ENCODE results near the gene SLC19A3. TPM values are rescaled to one million over a fixed set of nuclear protein-coding genes. Genes with fewer than 3 reads are reported as not detected.
A peak's percentile ranks its signal among the peaks of the same experiment; 100 is the strongest.

SLC19A3 gene
- total RNA-seq, 6 experiments from 2014 or later, result 13.7 to 44.1 (median 16.8) TPM

DNA sequence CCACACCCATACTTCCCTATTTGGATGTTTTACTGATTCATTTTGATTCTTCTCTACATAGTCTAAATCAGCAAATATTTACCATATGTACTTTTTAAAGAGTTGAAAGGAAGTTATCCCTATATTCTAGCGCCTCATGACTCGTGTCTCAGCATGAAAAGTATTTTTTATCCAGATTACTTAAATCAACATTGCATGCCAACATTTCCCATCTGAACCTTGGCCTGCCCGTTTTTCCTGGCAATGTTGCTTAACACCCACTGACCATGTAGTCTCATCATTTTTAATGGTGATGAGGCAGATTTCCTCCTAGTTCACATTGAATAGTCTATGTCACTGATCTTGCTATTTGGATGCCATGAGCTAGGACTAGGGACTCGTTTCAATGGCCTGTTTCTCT lies 64.4 kb downstream of the SLC19A3 start:
- peaks cover 2 to 9% (median 6%) of the 10 kb centered on the region in 4 donors for H3K4me1 ChIP-seq
- no peaks in the 10 kb centered on the region for H3K27me3 ChIP-seq
- H3K27ac ChIP-seq, result peak overlapping the region in 1 of 3 donors; percentile 72
- no peaks in the 10 kb centered on the region for H3K9me3 ChIP-seq
- H3K4me3 ChIP-seq, result no peak overlapping the region
- peak; percentile 27 for TF ChIP-seq POLR2A (IDR thresholded peaks at IDR 0.05)
- TF ChIP-seq, protein P1, sequence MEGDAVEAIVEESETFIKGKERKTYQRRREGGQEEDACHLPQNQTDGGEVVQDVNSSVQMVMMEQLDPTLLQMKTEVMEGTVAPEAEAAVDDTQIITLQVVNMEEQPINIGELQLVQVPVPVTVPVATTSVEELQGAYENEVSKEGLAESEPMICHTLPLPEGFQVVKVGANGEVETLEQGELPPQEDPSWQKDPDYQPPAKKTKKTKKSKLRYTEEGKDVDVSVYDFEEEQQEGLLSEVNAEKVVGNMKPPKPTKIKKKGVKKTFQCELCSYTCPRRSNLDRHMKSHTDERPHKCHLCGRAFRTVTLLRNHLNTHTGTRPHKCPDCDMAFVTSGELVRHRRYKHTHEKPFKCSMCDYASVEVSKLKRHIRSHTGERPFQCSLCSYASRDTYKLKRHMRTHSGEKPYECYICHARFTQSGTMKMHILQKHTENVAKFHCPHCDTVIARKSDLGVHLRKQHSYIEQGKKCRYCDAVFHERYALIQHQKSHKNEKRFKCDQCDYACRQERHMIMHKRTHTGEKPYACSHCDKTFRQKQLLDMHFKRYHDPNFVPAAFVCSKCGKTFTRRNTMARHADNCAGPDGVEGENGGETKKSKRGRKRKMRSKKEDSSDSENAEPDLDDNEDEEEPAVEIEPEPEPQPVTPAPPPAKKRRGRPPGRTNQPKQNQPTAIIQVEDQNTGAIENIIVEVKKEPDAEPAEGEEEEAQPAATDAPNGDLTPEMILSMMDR (IDR thresholded peaks at IDR 0.05), result no peak
- DNase-seq, result peak in 2 of 3 donors; percentile 37 to 59
- intact Hi-C loops (cut with DNase I), result loop anchor here in 1 of 2 donors (10.0 kb wide), 1 partner anchor 249 kb away; no protein-coding TSS in a partner anchor
- 14% methylated on average over 4 of the region's 4 CpGs for WGBS (ENCODE audit: insufficient coverage, low coverage, low lambda C conversion rate, missing lambda C conversion rate)
- peak; percentile 61 to 79 (median 64) for ATAC-seq
- H3K36me3 ChIP-seq, result no peaks in the 10 kb centered on the region

DNA sequence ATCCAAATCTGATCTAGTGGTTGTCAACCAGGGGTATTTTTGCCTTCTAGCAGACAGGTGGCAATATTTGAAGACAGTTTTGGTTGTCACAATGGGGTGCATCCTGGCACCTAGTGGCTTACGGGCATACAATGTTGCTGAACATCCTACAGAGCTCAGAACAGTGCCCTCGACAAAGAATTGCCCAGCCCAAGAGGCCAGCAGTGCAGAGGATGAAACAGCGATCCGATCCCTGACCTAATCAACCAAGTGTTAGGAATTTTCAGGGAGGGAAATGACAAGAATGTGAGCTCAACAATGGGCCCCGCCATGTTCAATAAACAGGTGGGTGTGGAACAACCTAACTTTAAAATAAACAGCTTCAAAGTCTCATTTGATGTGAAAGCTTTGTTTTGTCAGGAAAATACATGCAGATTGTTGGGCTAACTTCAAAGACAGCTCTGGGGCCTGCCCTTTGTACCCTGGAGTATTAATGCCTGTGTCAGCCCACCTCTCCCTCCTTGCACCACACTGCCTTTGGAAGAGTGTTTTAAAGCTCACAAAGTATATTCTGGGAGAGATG lies 73.8 kb downstream of the SLC19A3 start:
- no peaks in the 10 kb centered on the region for H3K4me1 ChIP-seq

DNA sequence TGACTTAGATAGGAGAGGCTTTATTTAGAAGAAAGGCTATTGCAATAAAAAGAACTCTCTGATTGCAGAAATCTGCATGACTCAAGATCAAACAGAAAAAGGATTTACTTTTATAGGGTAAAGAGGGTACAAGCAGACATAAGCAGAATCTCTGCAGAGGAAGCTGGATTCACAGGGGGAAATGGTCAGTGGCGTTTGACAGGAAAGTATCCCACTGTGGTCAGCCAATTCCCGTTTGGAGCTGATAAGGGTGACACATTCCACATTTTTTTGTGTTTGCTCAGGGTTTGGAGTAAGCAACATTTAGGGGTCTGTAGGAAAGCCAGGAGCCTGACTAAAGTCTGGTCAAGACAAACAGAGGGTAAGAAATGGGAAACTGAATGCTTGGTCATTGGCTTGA lies 75.2 kb downstream of the SLC19A3 start:
- peak; percentile 23 to 40 (median 27) for ATAC-seq
- no peak for DNase-seq
- no peaks in the 10 kb centered on the region for H3K27me3 ChIP-seq
- no peaks in the 10 kb centered on the region for H3K9me3 ChIP-seq
- TF ChIP-seq POLR2A (IDR thresholded peaks at IDR 0.05), result no peak
- TF ChIP-seq, protein P1 (IDR thresholded peaks at IDR 0.05), result no peak
- no peak overlapping the region for H3K27ac ChIP-seq
- intact Hi-C loops (cut with DNase I), result no loop called here
- WGBS (ENCODE audit: insufficient coverage, low coverage, low lambda C conversion rate, missing lambda C conversion rate), result 49% methylated on average over 2 of the region's 2 CpGs
- H3K4me3 ChIP-seq, result no peak overlapping the region
- H3K4me1 ChIP-seq, result no peaks in the 10 kb centered on the region
- no peaks in the 10 kb centered on the region for H3K36me3 ChIP-seq

More for the DNA sequence above, 73.8 kb downstream of the SLC19A3 start:
- 87% methylated on average over 3 of the region's 5 CpGs for WGBS (ENCODE audit: insufficient coverage, low coverage, low lambda C conversion rate, missing lambda C conversion rate)
- Histone ChIP-seq H3K27me3 (no peaks in the 10 kb centered on the region), H3K36me3 (no peaks in the 10 kb centered on the region), H3K27ac (no peak overlapping the region), H3K9me3 (no peaks in the 10 kb centered on the region), H3K4me3 (no peak overlapping the region)
- intact Hi-C loops (cut with DNase I), result no loop called here
- no peak for ATAC-seq
- TF ChIP-seq POLR2A (IDR thresholded peaks at IDR 0.05), result no peak
- TF ChIP-seq, protein P1 (IDR thresholded peaks at IDR 0.05), result no peak
- no peak for DNase-seq

DNA sequence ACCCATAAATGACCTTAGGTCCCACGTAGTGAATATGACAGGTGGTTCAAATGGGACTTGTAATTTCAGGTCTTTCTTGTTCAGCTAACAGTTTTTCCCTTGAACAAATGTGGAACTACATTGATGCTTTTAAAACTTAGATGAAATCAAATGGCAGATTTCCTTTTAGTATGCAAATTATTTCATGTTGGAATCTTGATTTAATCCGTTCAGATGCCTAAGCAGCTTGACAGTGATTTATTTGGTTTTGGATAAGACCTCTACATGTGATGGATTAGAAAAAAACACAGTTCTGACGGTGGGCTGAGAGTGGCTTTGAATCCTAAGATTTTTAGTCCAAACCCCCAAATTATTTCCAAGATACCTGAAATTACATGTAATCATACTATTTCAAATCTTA lies 83.6 kb downstream of the SLC19A3 start:
- Histone ChIP-seq H3K4me1 (no peaks in the 10 kb centered on the region), H3K27ac (no peak overlapping the region), H3K36me3 (no peaks in the 10 kb centered on the region), H3K9me3 (no peaks in the 10 kb centered on the region), H3K27me3 (no peaks in the 10 kb centered on the region), H3K4me3 (no peak overlapping the region)
- ATAC-seq, result no peak
- no peak for TF ChIP-seq POLR2A (IDR thresholded peaks at IDR 0.05)
- TF ChIP-seq, protein P1 (IDR thresholded peaks at IDR 0.05), result no peak
- intact Hi-C loops (cut with DNase I), result no loop called here
- 67% methylated on average over 3 of the region's 3 CpGs for WGBS (ENCODE audit: insufficient coverage, low coverage, low lambda C conversion rate, missing lambda C conversion rate)
- no peak for DNase-seq

Small RNAs within 50 kb of the gene (small RNA-seq; reads per million reads assigned to genes)
- gene RNA5SP121, result 0 reads per million in 2 experiments

Other genes starting within 250 kb of the SLC19A3 start
- gene AGFG1, start 245.9 kb downstream of the SLC19A3 start, total RNA-seq, result 10 to 100 TPM; 25.2 to 70.0 (median 39.5) TPM
- not detected for gene SCYGR2, start 119.1 kb downstream of the SLC19A3 start, total RNA-seq
- gene SCYGR3, start 103.2 kb downstream of the SLC19A3 start, total RNA-seq, result not detected
- gene SCYGR4, start 100.5 kb downstream of the SLC19A3 start, total RNA-seq, result not detected
- not detected for gene SCYGR5, start 51.2 kb downstream of the SLC19A3 start, total RNA-seq
- gene SCYGR6, start 6.7 kb upstream of the SLC19A3 start, total RNA-seq, result not detected
- gene SCYGR7, start 10.3 kb upstream of the SLC19A3 start, total RNA-seq, result not detected
- gene SCYGR8, start 27.9 kb upstream of the SLC19A3 start, total RNA-seq, result not detected
- 100 to 1,000 TPM in 2 of 6 experiments, 10 to 100 TPM in 1, under 1 TPM in 1, not detected in 2; 0.88 to 111 (median 76.4) TPM for gene CCL20, start 95.8 kb upstream of the SLC19A3 start, total RNA-seq
- gene DAW1, start 153.6 kb upstream of the SLC19A3 start, total RNA-seq, result not detected